Measurements from ENCODE around the gene DLX4. TPM values are rescaled to one million over a fixed set of nuclear protein-coding genes. Genes with fewer than 3 reads are reported as not detected.

The DLX4 gene
- total and polyA plus RNA-seq, 2 of the 4 experiments (the other 2 are of a cell fraction): not detected

DNA sequence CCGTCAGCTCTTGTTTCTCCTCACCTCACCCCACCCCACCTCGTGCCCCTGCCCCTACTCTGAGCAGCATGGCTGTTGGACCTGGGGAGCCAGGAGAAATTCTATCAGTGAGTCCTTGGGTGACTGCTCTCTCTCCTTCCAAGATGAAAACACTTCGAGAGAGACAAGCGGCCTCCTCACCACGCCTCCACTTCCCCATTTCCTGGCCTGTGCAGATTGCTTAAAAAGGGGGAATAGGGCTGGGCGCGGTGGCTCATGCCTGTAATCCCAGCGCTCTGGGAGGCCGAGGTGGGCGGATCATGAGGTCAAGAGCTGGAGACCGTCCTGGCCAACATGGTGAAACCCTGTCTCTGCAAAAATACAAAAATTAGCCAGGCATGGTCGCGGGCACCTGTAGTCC lies 9.5 kb downstream of the DLX4 start (continued):
- TF ChIP-seq, protein P1, sequence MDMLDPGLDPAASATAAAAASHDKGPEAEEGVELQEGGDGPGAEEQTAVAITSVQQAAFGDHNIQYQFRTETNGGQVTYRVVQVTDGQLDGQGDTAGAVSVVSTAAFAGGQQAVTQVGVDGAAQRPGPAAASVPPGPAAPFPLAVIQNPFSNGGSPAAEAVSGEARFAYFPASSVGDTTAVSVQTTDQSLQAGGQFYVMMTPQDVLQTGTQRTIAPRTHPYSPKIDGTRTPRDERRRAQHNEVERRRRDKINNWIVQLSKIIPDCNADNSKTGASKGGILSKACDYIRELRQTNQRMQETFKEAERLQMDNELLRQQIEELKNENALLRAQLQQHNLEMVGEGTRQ (IDR thresholded peaks at IDR 0.05; ENCODE audit: low read depth, low read length): no peak
- TF ChIP-seq MAZ (IDR thresholded peaks at IDR 0.05; ENCODE audit: borderline replicate concordance, low read depth, low read length) (no peak), CEBPB (IDR thresholded peaks at IDR 0.05; ENCODE audit: low read depth, low read length) (no peak)

DNA sequence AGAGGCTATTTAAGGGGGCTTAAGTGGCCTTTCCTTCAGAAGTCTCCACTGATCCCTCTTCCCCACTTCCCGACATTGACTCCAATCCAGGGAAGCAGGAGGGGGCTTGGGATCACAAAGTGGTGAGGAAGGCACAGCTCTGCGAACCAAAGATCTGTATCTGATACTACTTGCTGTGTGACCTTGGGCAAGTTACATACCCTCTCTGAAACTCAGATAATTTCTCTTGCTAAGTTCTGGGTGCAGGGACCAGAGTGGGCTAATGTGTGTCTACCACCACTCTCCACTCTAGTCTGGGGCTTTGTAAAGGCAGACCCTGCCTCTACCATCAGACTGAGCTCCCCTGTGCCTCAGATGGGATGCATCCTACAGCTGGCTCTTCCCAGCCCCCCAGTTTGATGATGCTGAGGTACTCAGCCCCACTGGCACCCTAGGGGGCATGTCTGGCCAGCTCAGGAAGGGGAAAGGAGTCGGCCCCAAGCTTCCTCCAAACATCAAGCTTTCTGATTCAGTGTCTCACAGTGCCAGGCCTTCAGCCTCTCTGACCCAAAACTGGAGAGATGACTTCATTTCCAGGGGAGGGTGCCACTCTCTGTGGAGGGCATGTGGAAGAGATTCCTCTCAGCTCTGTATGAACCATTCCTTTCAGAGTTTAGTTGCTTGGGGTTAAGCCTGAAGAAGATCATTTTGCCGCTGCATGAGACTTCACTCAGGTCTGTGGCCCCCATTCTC lies 10.9 kb downstream of the DLX4 start:
- ATAC-seq (ENCODE audit: low read depth) (no peak), DNase-seq (no peak)
- intact Hi-C loops (cut with micrococcal nuclease): no loop called here
- H2AFZ ChIP-seq (replicated peaks; ENCODE audit: low read length, poor library complexity): no peak overlapping the region
- H3K9ac ChIP-seq (ENCODE audit: low read depth, low read length): no peak overlapping the region
- peaks cover 3% of the 10 kb centered on the region; the same call in 1 of the 2 replicates for H3K9me3 ChIP-seq (ENCODE audit: control insufficient read depth, insufficient read depth, low read length)
- BruUV-seq (replicated peaks): no TSS peak
- H3K56ac ChIP-seq (ENCODE audit: extremely low read depth, insufficient read depth, low read length): no peak overlapping the region
- H3K36me3 ChIP-seq (ENCODE audit: control insufficient read depth, insufficient read depth, low read length): no peaks in the 10 kb centered on the region
- no peak overlapping the region for H2AK9ac ChIP-seq (replicated peaks; ENCODE audit: low read depth, low read length, poor library complexity)
- no peak overlapping the region for H3K4me2 ChIP-seq (ENCODE audit: low read depth, low read length)
- H2BK5ac ChIP-seq (ENCODE audit: low read depth, low read length, poor library complexity, severe bottlenecking): no peak overlapping the region
- ChIA-PET CTCF (interaction anchor here (0.6 kb wide), 1 partner anchor 92 kb away, joined by 4 read pairs; no protein-coding TSS in a partner anchor), POLR2A (ENCODE audit: unreplicated experiment) (no interaction called here)
- no peak overlapping the region for H2BK15ac ChIP-seq (ENCODE audit: low read depth, low read length)
- H4K5ac ChIP-seq (ENCODE audit: low read depth, low read length): no peak overlapping the region
- H4K8ac ChIP-seq (ENCODE audit: low read depth in 2 of 2, low read length in 2 of 2): no peak overlapping the region
- dilution Hi-C loops (cut with HindIII; ENCODE audit: low sequenced_read_pairs, unreplicated experiment): no loop called here
- in situ Hi-C loops (cut with MboI; ENCODE audit: low sequenced_read_pairs): no loop called here
- no peak overlapping the region for H2BK20ac ChIP-seq (ENCODE audit: low read depth, low read length)
- no peak overlapping the region for H4K91ac ChIP-seq (ENCODE audit: insufficient read depth, low read depth, low read length)
- no peak overlapping the region for H2BK120ac ChIP-seq (ENCODE audit: low read depth, low read length)
- H3K23ac ChIP-seq (ENCODE audit: low read depth, low read length): no peak overlapping the region
- H3K4ac ChIP-seq (ENCODE audit: low read depth, low read length): no peak overlapping the region
- no peak overlapping the region for H3K4me3 ChIP-seq (ENCODE audit: insufficient read depth, low read depth, low read length)
- H3K79me1 ChIP-seq (ENCODE audit: low read depth in 1 of 2, low read length in 2 of 2): no peaks in the 10 kb centered on the region
- no peak overlapping the region for H3K14ac ChIP-seq (replicated peaks; ENCODE audit: low read depth, low read length)
- no peaks in the 10 kb centered on the region; the same call in 1 of the 2 replicates for H3K4me1 ChIP-seq (ENCODE audit: control insufficient read depth, insufficient read depth, low read length)
- no CpG with 5 or more reads among the region's 4 CpGs for WGBS, 2 experiments (ENCODE audit: extremely low coverage in 2 of 2, insufficient read length in 1 of 2)
- no peak overlapping the region for H2AK5ac ChIP-seq (ENCODE audit: low read depth, low read length)
- no peak overlapping the region for H3K18ac ChIP-seq (ENCODE audit: low read depth, low read length)
- H3K9me1 ChIP-seq (ENCODE audit: insufficient read depth, low read length): no peaks in the 10 kb centered on the region; the same call in 1 of the 2 replicates
- peaks cover 87% of the 10 kb centered on the region for H3K27me3 ChIP-seq (ENCODE audit: control insufficient read depth, insufficient read depth, low read length)
- no peak overlapping the region for H3K27ac ChIP-seq (ENCODE audit: insufficient read depth, low read length)
- H4K20me1 ChIP-seq (ENCODE audit: insufficient read depth, low read length): no peaks in the 10 kb centered on the region
- no peak for TF ChIP-seq MAFK (IDR thresholded peaks at IDR 0.05; ENCODE audit: low read depth, low read length)
- TF ChIP-seq, protein P1 (IDR thresholded peaks at IDR 0.05; ENCODE audit: low read depth, low read length): no peak
- TF ChIP-seq NFE2L2 (IDR thresholded peaks at IDR 0.05; ENCODE audit: low read depth, low read length): no peak
- TF ChIP-seq CHD1 (IDR thresholded peaks at IDR 0.05; ENCODE audit: low read depth, low read length): no peak
- no peak for TF ChIP-seq RCOR1 (IDR thresholded peaks at IDR 0.05; ENCODE audit: insufficient replicate concordance, low read length)
- TF ChIP-seq CEBPB (IDR thresholded peaks at IDR 0.05; ENCODE audit: low read depth, low read length): no peak
- no peak for TF ChIP-seq MAZ (IDR thresholded peaks at IDR 0.05; ENCODE audit: borderline replicate concordance, low read depth, low read length)
- TF ChIP-seq, protein P2, sequence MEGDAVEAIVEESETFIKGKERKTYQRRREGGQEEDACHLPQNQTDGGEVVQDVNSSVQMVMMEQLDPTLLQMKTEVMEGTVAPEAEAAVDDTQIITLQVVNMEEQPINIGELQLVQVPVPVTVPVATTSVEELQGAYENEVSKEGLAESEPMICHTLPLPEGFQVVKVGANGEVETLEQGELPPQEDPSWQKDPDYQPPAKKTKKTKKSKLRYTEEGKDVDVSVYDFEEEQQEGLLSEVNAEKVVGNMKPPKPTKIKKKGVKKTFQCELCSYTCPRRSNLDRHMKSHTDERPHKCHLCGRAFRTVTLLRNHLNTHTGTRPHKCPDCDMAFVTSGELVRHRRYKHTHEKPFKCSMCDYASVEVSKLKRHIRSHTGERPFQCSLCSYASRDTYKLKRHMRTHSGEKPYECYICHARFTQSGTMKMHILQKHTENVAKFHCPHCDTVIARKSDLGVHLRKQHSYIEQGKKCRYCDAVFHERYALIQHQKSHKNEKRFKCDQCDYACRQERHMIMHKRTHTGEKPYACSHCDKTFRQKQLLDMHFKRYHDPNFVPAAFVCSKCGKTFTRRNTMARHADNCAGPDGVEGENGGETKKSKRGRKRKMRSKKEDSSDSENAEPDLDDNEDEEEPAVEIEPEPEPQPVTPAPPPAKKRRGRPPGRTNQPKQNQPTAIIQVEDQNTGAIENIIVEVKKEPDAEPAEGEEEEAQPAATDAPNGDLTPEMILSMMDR (conservative IDR thresholded peaks at IDR 0.05; ENCODE audit: low read depth, low read length): no peak
- no peak for TF ChIP-seq RAD21 (IDR thresholded peaks at IDR 0.05; ENCODE audit: low read length)
- no peak for TF ChIP-seq BHLHE40 (IDR thresholded peaks at IDR 0.05; ENCODE audit: low read depth, low read length)
- no peak for TF ChIP-seq SMC3 (IDR thresholded peaks at IDR 0.05; ENCODE audit: low read depth, low read length)

Measured in IMR-90 (cell line).